K562 (cell line): ENCODE data around the gene NUDT22. TPM values are rescaled to one million over a fixed set of nuclear protein-coding genes. Genes with fewer than 3 reads are reported as not detected.

Experiments
- ATF7 ChIP-seq: fragments of 450-650 bp; IDR thresholded peaks from 2 replicates; pipeline ENCODE4 v1.7.1; 2014; ENCODE audit warnings: mild to moderate bottlenecking, moderate library complexity
- ESRRA ChIP-seq: fragments of 450-650 bp; IDR thresholded peaks from 2 replicates; pipeline ENCODE4 v1.6.1; 2014; ENCODE audit warnings: low read depth, mild to moderate bottlenecking, moderate library complexity, borderline replicate concordance
- HMG20B ChIP-seq: fragments of 250-450 bp; sonication (Bioruptor Pico); IDR thresholded peaks from 2 replicates; pipeline ENCODE4 v1.5.0; 2021; ENCODE audit warnings: mild to moderate bottlenecking
- HMGN3 ChIP-seq: IDR thresholded peaks from 2 replicates; pipeline ENCODE4 v1.6.1; 2011; ENCODE audit warnings: borderline replicate concordance, low read depth, mild to moderate bottlenecking, mixed read lengths, low read length; ENCODE audit not compliant: insufficient read length; ENCODE audit errors: extremely low read depth
- HNRNPLL ChIP-seq: fragments of 200-400 bp; formaldehyde crosslinking; IDR thresholded peaks from 2 replicates; pipeline ENCODE4 v1.6.1; 2017; ENCODE audit warnings: low read length, low read depth, mild to moderate bottlenecking; ENCODE audit not compliant: poor library complexity, severe bottlenecking
- IFI16 ChIP-seq: fragments of 250-450 bp; sonication (Bioruptor Pico); IDR thresholded peaks from 2 replicates; pipeline ENCODE4 v2.1.2; 2022; ENCODE audit warnings: mild to moderate bottlenecking, inconsistent platforms
- KDM5B ChIP-seq: fragments of 200-600 bp; sonication (generic); IDR thresholded peaks from 2 replicates; pipeline ENCODE4 v1.6.1; 2012; ENCODE audit warnings: low read depth, mild to moderate bottlenecking, moderate library complexity, low read length, control low read depth, inconsistent platforms; ENCODE audit not compliant: insufficient replicate concordance
- PHF8 ChIP-seq: fragments of 200-600 bp; sonication (generic); IDR thresholded peaks from 2 replicates; pipeline ENCODE4 v1.6.1; 2012; ENCODE audit warnings: mixed run types, mild to moderate bottlenecking, inconsistent platforms, low read length, moderate library complexity, borderline replicate concordance
- POLR2G ChIP-seq: fragments of 200-400 bp; formaldehyde crosslinking; IDR thresholded peaks from 2 replicates; pipeline ENCODE4 v1.6.1; 2017; ENCODE audit warnings: low read depth, mild to moderate bottlenecking, antibody characterized with exemption, low read length, moderate library complexity
- SMARCE1 ChIP-seq: fragments of 450-650 bp; IDR thresholded peaks from 2 replicates; pipeline ENCODE4 v1.7.1; 2016; ENCODE audit warnings: mild to moderate bottlenecking
- SRSF3 ChIP-seq: fragments of 200-400 bp; formaldehyde crosslinking; IDR thresholded peaks from 2 replicates; pipeline ENCODE4 v1.6.1; 2016; ENCODE audit warnings: mild to moderate bottlenecking, low read length, moderate library complexity; ENCODE audit not compliant: insufficient read depth
- WHSC1 ChIP-seq: IDR thresholded peaks from one replicate; pipeline ENCODE4 v1.6.1; 2012; ENCODE audit warnings: low read length, control low read depth, inconsistent platforms
- ZBED1 ChIP-seq: IDR thresholded peaks from 2 replicates; pipeline ENCODE4 v1.6.1; 2014
- ZBTB7A ChIP-seq: IDR thresholded peaks from 2 replicates; pipeline ENCODE4 v1.6.1; 2011; ENCODE audit warnings: low read depth, mild to moderate bottlenecking, low read length, moderate library complexity, borderline replicate concordance; ENCODE audit not compliant: control insufficient read depth
- ZC3H4 ChIP-seq: sonication (generic); formaldehyde crosslinking; IDR thresholded peaks from 2 replicates; pipeline ENCODE4 v1.9.0; 2021; ENCODE audit warnings: missing genetic modification reagents, borderline replicate concordance
- ZNF274 ChIP-seq: IDR thresholded peaks from 2 replicates; pipeline ENCODE4 v1.6.1; 2011; ENCODE audit warnings: low read depth, mild to moderate bottlenecking, low read length, moderate library complexity, borderline replicate concordance
- polyA plus RNA-seq, 8 experiments: library from polyadenylated mRNA; depleted of rRNA in 4 of 8; stranded (reverse) in 5 of 8; unstranded in 3 of 8; fragments of >200 nt; fragmentation: Nextera tagmentation in 2 of 8; fragmentation: Illumina TruSeq in 1 of 8; extraction: Ambion mirVana in 2 of 8; extraction: Trizol in 1 of 8; gene quantifications; 2 replicates each; pipeline versions ENCODE4 v1.2.1 to v1.2.3, GENCODE V29; 2011 to 2014; ENCODE audit warnings: inconsistent platforms in 1 of 8, missing spikeins in 1 of 8
- total RNA-seq, 7 experiments: library from RNA; depleted of rRNA in 6 of 7; stranded (reverse); fragments of >200 nt in 6 of 7; fragmentation: Illumina TruSeq in 2 of 7; extraction: Trizol in 2 of 7; gene quantifications; 2 replicates each; pipeline versions ENCODE4 v1.2.1 to v1.2.3, GENCODE V29; 2011 to 2021; ENCODE audit warnings: low replicate concordance in 1 of 7
- TF ChIP-seq, protein P1 (sequence below): fragments of 450-650 bp; IDR thresholded peaks from 2 replicates; pipeline ENCODE4 v1.6.1; 2016; ENCODE audit warnings: antibody characterized with exemption
- TF ChIP-seq, protein P2 (sequence below): fragments of 450-650 bp; IDR thresholded peaks from 2 replicates; pipeline ENCODE4 v1.6.1; 2017; ENCODE audit warnings: antibody characterized with exemption
- TF ChIP-seq, protein P3 (sequence below): sonication (generic); formaldehyde crosslinking; IDR thresholded peaks from 2 replicates; pipeline ENCODE4 v1.8.0; 2022; ENCODE audit warnings: missing genetic modification reagents, mild to moderate bottlenecking, moderate library complexity, borderline replicate concordance
- TF ChIP-seq, protein P4 (sequence below): sonication (generic); formaldehyde crosslinking; IDR thresholded peaks from 2 replicates; pipeline ENCODE4 v1.8.0; 2022; ENCODE audit warnings: missing genetic modification reagents, mild to moderate bottlenecking, borderline replicate concordance

NUDT22 gene
- total and polyA plus RNA-seq, 9 of the 15 experiments (the other 6 are each of a cell fraction or from before 2014, with no cell fraction given): 6.3 to 92.6 (median 37.4) TPM

DNA sequence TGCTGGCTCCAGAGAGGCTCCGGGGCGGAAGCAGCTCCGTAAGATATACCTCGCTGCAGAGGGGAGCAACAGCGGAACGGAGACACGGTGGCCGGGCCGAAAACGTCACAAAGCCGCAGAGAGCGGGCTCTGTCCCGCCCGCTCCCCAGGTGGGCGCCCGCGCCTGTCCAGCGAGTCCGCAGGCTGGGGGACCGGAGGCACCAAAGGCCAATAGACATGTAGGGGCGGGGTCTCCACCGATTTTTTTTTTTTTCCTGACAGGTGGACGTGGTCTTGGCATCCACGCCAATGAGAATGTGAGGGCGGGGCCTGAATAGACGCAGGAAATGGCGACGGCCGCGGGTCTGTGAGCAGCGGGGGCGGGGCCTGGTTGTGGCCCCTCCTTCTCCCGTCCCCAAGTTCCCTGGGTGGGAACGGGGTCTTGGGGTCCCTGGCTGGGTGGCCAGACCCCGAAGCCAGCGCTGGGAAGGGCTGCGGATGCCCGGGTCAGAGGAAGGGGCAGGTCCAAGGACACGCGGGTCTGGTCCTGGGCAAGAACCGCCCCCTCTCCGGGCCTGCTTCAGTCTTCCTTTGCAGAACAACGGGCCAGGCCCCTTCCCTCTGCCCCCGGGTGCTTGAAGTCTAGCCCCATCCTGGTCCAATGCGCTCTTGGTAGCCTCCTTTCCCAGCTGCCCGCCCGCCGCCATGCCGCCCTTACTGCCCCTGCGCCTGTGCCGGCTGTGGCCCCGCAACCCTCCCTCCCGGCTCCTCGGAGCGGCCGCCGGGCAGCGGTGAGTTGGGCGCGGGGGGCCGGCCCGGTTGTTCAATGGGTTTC, 4.3 kb downstream of the NUDT22 start, which contains the start of gene DNAJC4 (continued):
- TF ChIP-seq ZBED1 (peak; percentile 14; the same call in 1 of the 2 replicates), ZC3H4 (CRISPR knock-in tag) (0 out of 2 replicates have a peak, but pooled peaks have one; percentile 76), POLR2G (peak; percentile 83), ESRRA (0 out of 2 replicates have a peak, but pooled peaks have one; percentile 35), SRSF3 (no peak), ZBTB7A (peak; percentile 94), KDM5B (peak; percentile 57), HMGN3 (peak; percentile 92), HNRNPLL (peak; percentile 33), PHF8 (peak; percentile 79; the same call in 1 of the 2 replicates), IFI16 (no peak), SMARCE1 (0 out of 2 replicates have a peak, but pooled peaks have one; percentile 37), ATF7 (peak; percentile 68), HMG20B (CRISPR knock-in tag) (no peak), ZNF274 (peak; percentile 20; the same call in 1 of the 2 replicates), WHSC1 (no peak)
- TF ChIP-seq, protein P1, sequence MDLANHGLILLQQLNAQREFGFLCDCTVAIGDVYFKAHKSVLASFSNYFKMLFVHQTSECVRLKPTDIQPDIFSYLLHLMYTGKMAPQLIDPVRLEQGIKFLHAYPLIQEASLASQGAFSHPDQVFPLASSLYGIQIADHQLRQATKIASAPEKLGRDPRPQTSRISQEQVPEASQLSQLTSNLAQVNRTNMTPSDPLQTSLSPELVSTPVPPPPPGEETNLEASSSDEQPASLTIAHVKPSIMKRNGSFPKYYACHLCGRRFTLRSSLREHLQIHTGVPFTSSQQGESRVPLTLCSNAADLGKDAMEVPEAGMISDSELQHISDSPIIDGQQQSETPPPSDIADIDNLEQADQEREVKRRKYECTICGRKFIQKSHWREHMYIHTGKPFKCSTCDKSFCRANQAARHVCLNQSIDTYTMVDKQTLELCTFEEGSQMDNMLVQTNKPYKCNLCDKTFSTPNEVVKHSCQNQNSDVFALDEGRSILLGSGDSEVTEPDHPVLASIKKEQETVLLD: 0 out of 2 replicates have a peak, but pooled peaks have one; percentile 4
- TF ChIP-seq, protein P2, sequence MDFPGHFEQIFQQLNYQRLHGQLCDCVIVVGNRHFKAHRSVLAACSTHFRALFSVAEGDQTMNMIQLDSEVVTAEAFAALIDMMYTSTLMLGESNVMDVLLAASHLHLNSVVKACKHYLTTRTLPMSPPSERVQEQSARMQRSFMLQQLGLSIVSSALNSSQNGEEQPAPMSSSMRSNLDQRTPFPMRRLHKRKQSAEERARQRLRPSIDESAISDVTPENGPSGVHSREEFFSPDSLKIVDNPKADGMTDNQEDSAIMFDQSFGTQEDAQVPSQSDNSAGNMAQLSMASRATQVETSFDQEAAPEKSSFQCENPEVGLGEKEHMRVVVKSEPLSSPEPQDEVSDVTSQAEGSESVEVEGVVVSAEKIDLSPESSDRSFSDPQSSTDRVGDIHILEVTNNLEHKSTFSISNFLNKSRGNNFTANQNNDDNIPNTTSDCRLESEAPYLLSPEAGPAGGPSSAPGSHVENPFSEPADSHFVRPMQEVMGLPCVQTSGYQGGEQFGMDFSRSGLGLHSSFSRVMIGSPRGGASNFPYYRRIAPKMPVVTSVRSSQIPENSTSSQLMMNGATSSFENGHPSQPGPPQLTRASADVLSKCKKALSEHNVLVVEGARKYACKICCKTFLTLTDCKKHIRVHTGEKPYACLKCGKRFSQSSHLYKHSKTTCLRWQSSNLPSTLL: no peak
- TF ChIP-seq, protein P3, sequence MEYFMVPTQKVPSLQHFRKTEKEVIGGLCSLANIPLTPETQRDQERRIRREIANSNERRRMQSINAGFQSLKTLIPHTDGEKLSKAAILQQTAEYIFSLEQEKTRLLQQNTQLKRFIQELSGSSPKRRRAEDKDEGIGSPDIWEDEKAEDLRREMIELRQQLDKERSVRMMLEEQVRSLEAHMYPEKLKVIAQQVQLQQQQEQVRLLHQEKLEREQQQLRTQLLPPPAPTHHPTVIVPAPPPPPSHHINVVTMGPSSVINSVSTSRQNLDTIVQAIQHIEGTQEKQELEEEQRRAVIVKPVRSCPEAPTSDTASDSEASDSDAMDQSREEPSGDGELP (CRISPR knock-in tag): peak; percentile 82
- TF ChIP-seq, protein P4, sequence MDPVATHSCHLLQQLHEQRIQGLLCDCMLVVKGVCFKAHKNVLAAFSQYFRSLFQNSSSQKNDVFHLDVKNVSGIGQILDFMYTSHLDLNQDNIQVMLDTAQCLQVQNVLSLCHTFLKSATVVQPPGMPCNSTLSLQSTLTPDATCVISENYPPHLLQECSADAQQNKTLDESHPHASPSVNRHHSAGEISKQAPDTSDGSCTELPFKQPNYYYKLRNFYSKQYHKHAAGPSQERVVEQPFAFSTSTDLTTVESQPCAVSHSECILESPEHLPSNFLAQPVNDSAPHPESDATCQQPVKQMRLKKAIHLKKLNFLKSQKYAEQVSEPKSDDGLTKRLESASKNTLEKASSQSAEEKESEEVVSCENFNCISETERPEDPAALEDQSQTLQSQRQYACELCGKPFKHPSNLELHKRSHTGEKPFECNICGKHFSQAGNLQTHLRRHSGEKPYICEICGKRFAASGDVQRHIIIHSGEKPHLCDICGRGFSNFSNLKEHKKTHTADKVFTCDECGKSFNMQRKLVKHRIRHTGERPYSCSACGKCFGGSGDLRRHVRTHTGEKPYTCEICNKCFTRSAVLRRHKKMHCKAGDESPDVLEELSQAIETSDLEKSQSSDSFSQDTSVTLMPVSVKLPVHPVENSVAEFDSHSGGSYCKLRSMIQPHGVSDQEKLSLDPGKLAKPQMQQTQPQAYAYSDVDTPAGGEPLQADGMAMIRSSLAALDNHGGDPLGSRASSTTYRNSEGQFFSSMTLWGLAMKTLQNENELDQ (CRISPR knock-in tag): no peak
